HG03378 (cell line): Measurements from ENCODE around the gene TNFAIP8L1.

Experiments
- ATAC-seq: cut with Tn5 transposase; IDR thresholded peaks from one replicate; pipeline ENCODE4 v1.9.1; 2021; ENCODE audit warnings: mild to moderate bottlenecking, moderate library complexity; ENCODE audit not compliant: unreplicated experiment

TNFAIP8L1 gene

GRCh38 chr19:4647676-4648644 lies 8.6 kb downstream of the TNFAIP8L1 start:
- ATAC-seq: no peak

GRCh38 chr19:4649392-4650047 lies 10.2 kb downstream of the TNFAIP8L1 start:
- no peak for ATAC-seq

- no peak for ATAC-seq
Measured at GRCh38 chr19:4650159-4650558, 10.8 kb downstream of the TNFAIP8L1 start.

GRCh38 chr19:4652075-4652474 lies 12.8 kb downstream of the TNFAIP8L1 start:
- ATAC-seq: no peak

GRCh38 chr19:4653793-4654436 lies 14.6 kb downstream of the TNFAIP8L1 start:
- no peak for ATAC-seq

- ATAC-seq: no peak
Measured at GRCh38 chr19:4654437-4655361, 15.4 kb downstream of the TNFAIP8L1 start.

- ATAC-seq: no peak
Measured at GRCh38 chr19:4656102-4656501, 16.8 kb downstream of the TNFAIP8L1 start.

GRCh38 chr19:4657262-4657661 lies 17.9 kb downstream of the TNFAIP8L1 start:
- ATAC-seq: no peak

- ATAC-seq: no peak
Measured at GRCh38 chr19:4657835-4658234, 18.5 kb downstream of the TNFAIP8L1 start.

GRCh38 chr19:4660181-4660791 lies 21.0 kb downstream of the TNFAIP8L1 start:
- ATAC-seq: no peak

GRCh38 chr19:4660993-4661392 lies 21.7 kb downstream of the TNFAIP8L1 start:
- ATAC-seq: no peak

GRCh38 chr19:4662020-4662695 lies 22.8 kb downstream of the TNFAIP8L1 start:
- ATAC-seq: no peak

GRCh38 chr19:4662812-4663211 lies 23.5 kb downstream of the TNFAIP8L1 start:
- ATAC-seq: no peak

GRCh38 chr19:4664642-4665041 lies 25.3 kb downstream of the TNFAIP8L1 start:
- no peak for ATAC-seq

- no peak for ATAC-seq
Measured at GRCh38 chr19:4669723-4670480, 30.6 kb downstream of the TNFAIP8L1 start, which contains the start of gene MYDGF. Gene MYDGF, minus strand, starts transcription at chr19:4670342. Its CDS starts 8 bp downstream, at chr19:4670334.

GRCh38 chr19:4671185-4671851 lies 32.0 kb downstream of the TNFAIP8L1 start:
- no peak for ATAC-seq

- ATAC-seq: no peak
Measured at GRCh38 chr19:4673216-4673615, 33.9 kb downstream of the TNFAIP8L1 start.

- ATAC-seq: no peak
Measured at GRCh38 chr19:4673726-4674125, 34.4 kb downstream of the TNFAIP8L1 start.
